ENCODE data around the gene RASA2. TPM values are rescaled to one million over a fixed set of nuclear protein-coding genes. Genes with fewer than 3 reads are reported as not detected.
A peak's percentile ranks its signal among the peaks of the same experiment; 100 is the strongest.

RASA2 gene
- total RNA-seq, 6 experiments from 2014 or later = 12.6 to 17.7 (median 14.5) TPM

DNA sequence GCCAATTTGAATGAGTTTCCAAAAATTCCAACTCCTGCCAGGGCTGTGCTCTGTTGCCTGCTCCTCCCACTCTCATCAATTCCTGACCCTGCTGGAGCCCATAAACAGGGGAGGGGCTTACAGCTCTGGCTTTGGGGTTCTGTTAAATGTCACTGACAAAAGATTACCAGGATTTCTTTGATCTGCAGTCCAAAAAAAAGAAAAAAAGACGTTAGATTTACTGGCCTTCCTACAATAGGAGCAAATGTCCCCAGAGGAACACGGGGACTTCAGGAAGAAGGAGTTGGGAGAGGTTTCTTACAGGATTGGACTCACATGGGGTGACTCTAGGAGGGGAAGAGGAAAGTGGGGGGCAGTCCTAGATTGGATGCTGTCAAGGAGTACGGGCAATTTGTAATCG, 167.0 kb downstream of the RASA2 start:
- no peaks in the 10 kb centered on the region for H3K9me3 Mint-ChIP-seq
- no peak for DNase-seq
- peaks cover 17% of the 10 kb centered on the region for H3K27me3 Mint-ChIP-seq (ENCODE audit: insufficient read depth)
- H3K27ac Mint-ChIP-seq = no peak overlapping the region
- H3K4me3 Mint-ChIP-seq = no peak overlapping the region
- no peaks in the 10 kb centered on the region for H3K36me3 Mint-ChIP-seq (ENCODE audit: low read depth)
- TF ChIP-seq, protein P1, sequence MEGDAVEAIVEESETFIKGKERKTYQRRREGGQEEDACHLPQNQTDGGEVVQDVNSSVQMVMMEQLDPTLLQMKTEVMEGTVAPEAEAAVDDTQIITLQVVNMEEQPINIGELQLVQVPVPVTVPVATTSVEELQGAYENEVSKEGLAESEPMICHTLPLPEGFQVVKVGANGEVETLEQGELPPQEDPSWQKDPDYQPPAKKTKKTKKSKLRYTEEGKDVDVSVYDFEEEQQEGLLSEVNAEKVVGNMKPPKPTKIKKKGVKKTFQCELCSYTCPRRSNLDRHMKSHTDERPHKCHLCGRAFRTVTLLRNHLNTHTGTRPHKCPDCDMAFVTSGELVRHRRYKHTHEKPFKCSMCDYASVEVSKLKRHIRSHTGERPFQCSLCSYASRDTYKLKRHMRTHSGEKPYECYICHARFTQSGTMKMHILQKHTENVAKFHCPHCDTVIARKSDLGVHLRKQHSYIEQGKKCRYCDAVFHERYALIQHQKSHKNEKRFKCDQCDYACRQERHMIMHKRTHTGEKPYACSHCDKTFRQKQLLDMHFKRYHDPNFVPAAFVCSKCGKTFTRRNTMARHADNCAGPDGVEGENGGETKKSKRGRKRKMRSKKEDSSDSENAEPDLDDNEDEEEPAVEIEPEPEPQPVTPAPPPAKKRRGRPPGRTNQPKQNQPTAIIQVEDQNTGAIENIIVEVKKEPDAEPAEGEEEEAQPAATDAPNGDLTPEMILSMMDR (IDR thresholded peaks at IDR 0.05) = no peak
- peaks cover 26% of the 10 kb centered on the region for H3K4me1 Mint-ChIP-seq (ENCODE audit: low read depth)

DNA sequence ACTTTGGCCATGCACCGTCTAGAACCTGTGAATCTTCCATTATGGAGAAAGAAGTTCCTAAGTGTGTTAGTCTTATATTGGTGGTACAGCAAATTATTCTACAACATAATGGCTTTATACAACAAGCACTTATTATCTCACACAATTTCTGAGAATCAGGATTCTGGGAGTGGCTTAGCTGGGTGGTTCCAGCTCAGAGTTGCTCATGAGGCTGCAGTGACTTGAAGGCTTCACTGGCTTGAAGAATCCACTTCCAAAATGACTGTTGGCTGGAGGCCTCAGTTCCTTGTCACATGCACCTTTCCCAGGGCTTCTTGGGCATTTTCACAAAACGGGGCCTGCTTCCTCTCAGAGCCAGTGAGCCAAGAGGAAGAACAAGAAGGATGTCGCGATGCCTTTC, 169.0 kb downstream of the RASA2 start:
- H3K9me3 Mint-ChIP-seq = no peaks in the 10 kb centered on the region
- no peak overlapping the region for H3K4me3 Mint-ChIP-seq
- H3K27ac Mint-ChIP-seq = no peak overlapping the region
- TF ChIP-seq, protein P1 (IDR thresholded peaks at IDR 0.05) = no peak
- no peaks in the 10 kb centered on the region for H3K36me3 Mint-ChIP-seq (ENCODE audit: low read depth)
- H3K4me1 Mint-ChIP-seq (ENCODE audit: low read depth) = peaks cover 38% of the 10 kb centered on the region
- peaks cover 11% of the 10 kb centered on the region for H3K27me3 Mint-ChIP-seq (ENCODE audit: insufficient read depth)
- DNase-seq = no peak

DNA sequence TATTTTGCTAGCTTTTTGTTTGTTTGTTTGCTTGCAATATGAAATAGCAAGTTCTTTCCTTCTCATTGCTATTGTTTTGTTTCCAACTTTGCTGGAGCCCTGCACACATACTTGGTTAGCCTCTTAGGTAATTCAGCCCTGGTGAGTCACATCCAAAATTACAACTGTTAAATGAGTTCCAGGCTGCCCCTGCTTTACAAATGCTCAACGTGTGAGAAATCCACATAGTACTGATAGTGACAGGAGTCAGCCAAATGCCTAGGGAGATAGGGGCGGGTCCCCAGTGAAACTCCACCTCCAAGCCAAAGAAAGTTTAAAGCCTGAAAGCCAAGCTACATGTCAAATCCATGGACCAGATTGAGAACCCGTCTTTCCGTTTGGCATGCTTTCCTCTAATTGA, 169.9 kb downstream of the RASA2 start:
- Mint-ChIP-seq H3K36me3 (ENCODE audit: low read depth) (no peaks in the 10 kb centered on the region), H3K9me3 (no peaks in the 10 kb centered on the region), H3K27ac (no peak overlapping the region), H3K27me3 (ENCODE audit: insufficient read depth) (peaks cover 13% of the 10 kb centered on the region), H3K4me1 (ENCODE audit: low read depth) (peaks cover 38% of the 10 kb centered on the region), H3K4me3 (no peak overlapping the region)
- TF ChIP-seq, protein P1 (IDR thresholded peaks at IDR 0.05) = no peak
- DNase-seq = peak; percentile 62

DNA sequence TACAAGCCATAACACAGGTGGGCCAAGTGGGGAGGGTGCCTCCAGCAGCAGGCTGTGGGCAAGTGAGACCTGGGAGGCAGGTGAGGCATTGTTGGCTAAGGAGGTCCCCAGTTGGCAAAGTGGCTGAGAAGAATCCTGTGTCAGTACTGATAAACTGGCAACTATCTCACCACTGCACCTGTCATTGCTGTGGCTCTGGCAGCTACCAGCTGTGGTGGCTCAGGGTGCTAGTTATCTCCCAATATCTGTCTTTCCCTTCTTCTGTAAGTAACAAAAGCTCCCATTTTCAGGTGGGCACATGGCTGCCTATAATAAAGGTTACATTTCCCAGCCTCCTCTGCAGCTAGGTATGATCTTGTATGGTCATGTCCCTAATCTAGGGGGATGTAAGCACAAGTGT, 170.7 kb downstream of the RASA2 start:
- peaks cover 38% of the 10 kb centered on the region for H3K4me1 Mint-ChIP-seq (ENCODE audit: low read depth)
- no peak overlapping the region for H3K4me3 Mint-ChIP-seq
- no peaks in the 10 kb centered on the region for H3K36me3 Mint-ChIP-seq (ENCODE audit: low read depth)
- H3K9me3 Mint-ChIP-seq = no peaks in the 10 kb centered on the region
- TF ChIP-seq, protein P1 (IDR thresholded peaks at IDR 0.05) = no peak
- DNase-seq = no peak
- H3K27ac Mint-ChIP-seq = no peak overlapping the region
- peaks cover 13% of the 10 kb centered on the region for H3K27me3 Mint-ChIP-seq (ENCODE audit: insufficient read depth)

DNA sequence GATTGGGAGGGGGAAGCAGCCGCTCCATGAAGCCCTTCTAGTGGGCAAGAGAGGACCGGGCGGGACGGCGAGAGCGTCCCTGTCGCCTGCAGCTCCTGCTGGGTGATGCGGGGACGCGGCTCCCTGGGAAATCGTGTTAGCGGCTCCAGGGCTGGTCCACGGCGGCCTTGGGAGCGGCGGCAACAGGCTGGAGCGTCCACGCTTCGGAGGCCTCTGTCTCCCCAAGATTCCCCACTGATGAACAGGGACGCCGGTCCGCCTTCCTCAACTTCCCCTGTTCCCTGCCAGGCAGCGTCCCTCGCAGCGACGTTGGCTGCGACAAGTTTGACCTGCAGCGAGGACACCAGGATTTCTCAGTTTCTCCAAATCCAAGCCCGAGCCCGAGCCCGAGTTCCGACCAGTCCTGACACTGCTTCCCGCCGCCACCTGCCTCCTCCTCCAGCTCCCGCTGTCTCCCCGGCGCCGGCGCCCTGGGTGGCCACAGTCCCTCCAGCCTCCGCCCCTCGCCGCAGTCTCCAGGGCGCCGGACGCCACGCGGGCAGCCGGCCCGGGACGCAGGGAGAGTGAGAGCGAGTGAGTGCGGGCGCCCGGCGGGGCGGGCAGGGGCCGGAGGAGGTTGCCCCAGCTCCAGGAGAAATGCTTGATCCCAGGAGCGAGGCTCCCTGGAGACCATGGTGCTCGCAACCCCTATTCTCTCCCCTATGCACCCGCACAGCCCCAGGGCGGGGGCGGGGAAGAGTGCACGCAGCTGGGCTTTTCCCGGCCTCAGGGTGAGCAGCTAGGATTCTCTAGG, 173.2 kb downstream of the RASA2 start:
- Mint-ChIP-seq H3K9me3 (no peaks in the 10 kb centered on the region), H3K4me1 (ENCODE audit: low read depth) (peaks cover 55% of the 10 kb centered on the region)

More for the DNA sequence above, 173.2 kb downstream of the RASA2 start:
- peak overlapping the region; percentile 66 for H3K27ac Mint-ChIP-seq
- H3K27me3 Mint-ChIP-seq (ENCODE audit: insufficient read depth) = peaks cover 8% of the 10 kb centered on the region
- peak overlapping the region; percentile 95 for H3K4me3 Mint-ChIP-seq
- TF ChIP-seq, protein P1 (IDR thresholded peaks at IDR 0.05) = no peak
- peak; percentile 24 for DNase-seq
- no peaks in the 10 kb centered on the region for H3K36me3 Mint-ChIP-seq (ENCODE audit: low read depth)

Data from HFFc6 (cell line).